Activated CD4-positive, alpha-beta T cell treated with anti-CD3 and anti-CD28 coated beads for 48 hours (primary cell): Measurements from ENCODE around the gene ZNF155.
"Not testable (repeated sequence)": the region's sequence is repeated elsewhere in the genome, so short reads cannot be mapped to it uniquely, and the experiment has no call there.

Source experiments
- DNase-seq: peaks from one replicate; pipeline ENCODE4 v3.0.0-alpha.2; 2020

ZNF155 gene

DNA sequence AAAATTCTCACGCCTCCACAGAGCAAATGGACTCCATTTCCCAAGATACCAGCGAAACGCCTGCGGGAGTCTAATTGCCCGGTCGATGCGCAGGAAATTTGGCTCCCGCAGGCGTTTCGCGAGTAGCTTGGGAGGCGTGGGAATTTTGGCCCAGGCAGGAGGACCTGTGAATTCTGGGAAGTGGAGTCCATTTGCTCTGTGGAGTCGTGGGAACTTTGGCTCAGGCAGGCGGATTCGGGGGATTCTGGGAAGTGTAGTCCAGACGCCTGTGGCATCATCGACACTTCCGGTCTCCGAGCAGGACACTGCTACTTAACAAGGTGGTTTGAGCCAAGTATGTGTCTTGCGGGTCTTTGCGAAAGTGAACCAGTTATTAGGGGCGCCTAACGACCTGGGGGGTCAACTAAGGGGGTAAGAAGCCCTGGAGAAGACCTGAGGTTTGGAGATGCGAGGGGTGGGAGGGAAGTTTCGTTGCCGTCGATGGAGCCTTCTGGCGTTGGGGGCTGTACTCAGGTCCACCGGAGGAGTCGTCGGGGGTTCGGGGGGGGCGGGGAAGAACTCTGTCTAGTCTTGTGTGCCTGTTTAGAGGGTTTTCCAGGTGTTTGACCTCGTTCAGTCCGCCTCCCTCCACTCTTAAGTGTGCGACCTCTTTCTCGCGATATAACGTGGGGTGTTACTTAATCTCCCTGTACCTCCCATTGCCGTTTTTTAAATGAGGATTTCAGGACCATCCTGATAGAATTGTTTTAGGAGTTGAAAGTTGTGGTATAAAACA, at the start of gene ZNF155:
TSS of gene ZNF155 (plus strand) at position 277 of the 775 bp plus-strand sequence. CDS start 4,356 bp downstream, outside the sequence.
- peak; percentile 78 for DNase-seq

DNA sequence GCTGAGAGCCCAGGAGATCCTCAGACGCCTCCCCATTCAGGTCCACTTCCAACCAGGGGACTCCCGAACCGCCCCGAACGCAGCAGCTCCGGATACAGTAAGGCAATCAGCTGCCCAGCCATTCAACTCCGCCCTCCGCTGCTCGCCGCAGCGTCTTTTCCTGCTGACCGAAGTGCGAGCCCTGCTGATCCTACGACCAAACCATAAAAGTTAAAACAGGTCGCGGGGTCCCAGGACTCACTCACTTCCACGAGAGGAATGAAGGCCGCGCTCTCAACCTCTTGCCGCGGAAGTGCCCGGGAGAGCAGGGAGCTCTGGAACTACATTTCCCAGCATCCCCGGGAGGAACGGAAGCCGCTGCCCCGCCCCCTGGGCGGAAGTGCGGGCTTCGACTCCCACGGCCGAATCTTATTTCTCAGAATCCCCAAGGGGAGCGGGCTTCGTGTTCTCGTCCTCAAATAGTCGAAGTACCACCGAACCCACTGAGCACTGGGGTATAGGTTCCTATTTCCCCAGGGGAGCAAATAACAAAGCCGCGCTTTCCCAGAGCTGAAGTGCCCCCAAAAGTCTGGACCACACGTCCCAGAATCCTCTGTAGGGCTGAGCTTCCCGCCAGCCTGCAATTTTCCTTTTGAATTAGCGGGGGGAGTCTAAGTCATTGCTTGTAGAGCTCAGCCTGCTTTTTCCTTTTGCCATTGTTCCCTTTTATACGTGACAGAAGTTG, 48.8 kb upstream of the ZNF155 start, which contains the start of gene ZNF45:
TSS of gene ZNF45 (minus strand) at position 298 of the 724 bp plus-strand sequence. CDS start 13,097 bp downstream, outside the sequence.
- DNase-seq = peak; percentile 92

DNA sequence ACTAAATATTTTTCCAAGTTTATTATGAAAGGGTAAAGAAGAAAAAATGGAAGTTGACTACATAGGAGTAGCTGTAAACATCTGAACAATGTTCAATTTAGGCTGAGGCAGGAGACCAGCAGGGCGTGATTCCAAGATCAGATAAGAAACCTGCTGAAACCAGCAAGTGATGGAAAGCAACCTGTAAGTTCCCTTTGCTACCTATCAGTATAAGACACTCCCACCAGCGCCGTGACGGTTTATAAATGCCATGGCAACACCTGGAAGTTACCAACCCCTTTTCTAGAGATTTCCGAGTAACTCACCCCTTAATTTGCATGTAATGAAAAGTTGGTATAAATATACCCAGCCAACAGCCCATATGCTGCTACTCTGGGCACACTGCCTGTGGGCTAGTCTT, 47.8 kb upstream of the ZNF155 start:
- no peak for DNase-seq

DNA sequence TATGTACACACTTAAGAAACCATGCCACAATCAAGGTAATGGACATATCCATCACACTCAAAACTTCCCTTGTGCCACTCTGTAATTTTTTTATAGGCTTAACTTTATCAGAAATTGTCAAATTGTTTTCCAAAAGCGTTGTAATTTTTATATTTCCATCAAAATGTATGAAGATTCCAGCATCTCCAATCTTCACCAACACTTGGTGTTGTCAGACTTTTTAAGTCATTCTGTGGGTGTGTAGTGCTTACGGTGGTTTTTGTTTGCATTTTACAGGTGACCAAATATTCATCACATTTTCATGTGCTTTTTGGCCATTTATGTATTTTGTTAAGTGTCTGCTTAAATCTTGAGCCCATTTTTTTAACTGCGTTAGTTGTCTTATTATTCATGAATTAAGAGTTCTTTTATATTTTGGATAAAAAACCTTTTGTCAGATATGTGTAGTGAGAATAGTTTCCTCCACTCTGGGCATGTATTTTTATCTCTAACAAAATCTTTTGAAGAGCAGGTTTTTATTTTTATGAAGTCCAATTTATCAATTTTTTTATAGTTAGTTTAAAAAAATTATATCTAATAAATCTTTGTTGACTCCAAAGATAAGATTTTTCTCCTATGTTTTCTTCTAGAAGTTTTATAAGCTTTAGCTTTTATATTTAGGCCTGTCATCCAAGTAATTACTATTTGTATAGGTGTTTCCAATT, 44.3 kb upstream of the ZNF155 start:
- no peak for DNase-seq

DNA sequence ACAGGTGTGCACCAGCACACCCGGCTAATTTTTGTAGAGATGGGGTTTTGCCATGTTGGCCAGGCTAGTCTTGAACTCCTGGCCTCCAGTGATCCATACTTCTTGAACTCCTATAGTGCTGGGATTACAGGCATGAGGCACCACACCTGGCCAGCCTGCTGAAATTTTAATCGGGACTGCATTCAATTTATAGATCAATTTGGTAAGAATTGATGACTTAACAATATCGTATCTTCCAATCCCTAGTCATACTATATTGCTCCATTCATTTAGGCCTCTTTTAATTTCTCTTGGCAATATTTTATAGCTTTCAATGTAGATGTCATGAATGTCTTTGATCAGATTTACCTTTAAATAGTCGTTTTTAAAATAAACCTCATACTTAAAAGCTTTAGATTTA, 43.3 kb upstream of the ZNF155 start:
- DNase-seq = no peak

DNA sequence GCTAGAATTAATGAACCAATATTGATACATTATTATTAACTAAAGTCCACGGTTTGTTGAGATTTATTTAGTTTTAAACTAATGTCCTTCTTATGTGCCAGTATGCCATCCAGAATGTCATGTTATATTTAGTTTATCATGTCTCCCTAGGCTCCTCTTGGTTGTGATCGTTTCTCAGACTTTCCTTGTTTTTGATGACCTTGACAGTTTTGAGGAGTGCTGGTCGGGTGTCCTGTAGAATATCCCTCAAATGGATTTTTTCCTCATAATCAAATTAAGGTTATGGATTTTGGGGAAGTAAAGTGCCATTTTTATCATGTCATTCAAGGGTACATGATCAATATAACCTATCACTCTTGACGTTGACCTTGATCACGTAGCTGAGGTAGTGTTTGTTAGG, 42.8 kb upstream of the ZNF155 start:
- DNase-seq = no peak

DNA sequence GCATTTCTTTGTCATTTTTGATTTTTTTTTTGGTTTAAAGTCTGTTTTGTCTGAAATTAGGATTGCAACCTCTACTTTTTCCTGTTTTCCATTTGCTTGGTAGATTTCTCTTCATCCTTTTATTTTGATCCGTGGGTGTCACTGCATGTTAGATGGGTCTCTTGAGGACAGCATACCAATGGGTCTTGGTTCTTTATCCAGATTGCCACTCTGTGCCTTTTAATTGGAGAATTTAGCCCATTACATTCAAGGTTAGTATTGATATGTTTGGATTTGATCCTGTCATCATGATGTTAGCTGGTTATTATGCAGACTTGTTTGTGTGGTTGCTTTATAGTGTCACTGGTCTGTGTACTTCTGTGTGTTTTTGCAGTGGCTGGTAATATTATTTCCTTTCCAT, 36.6 kb upstream of the ZNF155 start:
- DNase-seq = not testable (repeated sequence)

DNA sequence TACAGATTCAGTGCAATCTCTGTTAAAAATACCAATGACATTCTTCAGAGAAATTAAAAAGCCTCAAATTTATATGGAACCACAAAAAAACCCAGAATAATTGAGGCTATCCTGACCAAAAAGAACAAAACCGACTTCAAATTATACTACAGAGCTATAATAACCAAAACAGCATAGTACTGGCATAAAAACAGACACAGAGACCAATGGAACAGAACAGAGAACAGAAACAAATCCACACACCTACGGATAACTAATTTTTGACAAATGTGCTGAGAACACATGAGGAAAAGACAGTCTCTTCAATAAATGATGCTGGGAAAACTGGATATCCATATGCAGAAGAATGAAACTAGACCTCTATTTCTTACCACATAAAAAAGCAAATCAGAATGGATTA, 34.2 kb upstream of the ZNF155 start:
- not testable (repeated sequence) for DNase-seq

DNA sequence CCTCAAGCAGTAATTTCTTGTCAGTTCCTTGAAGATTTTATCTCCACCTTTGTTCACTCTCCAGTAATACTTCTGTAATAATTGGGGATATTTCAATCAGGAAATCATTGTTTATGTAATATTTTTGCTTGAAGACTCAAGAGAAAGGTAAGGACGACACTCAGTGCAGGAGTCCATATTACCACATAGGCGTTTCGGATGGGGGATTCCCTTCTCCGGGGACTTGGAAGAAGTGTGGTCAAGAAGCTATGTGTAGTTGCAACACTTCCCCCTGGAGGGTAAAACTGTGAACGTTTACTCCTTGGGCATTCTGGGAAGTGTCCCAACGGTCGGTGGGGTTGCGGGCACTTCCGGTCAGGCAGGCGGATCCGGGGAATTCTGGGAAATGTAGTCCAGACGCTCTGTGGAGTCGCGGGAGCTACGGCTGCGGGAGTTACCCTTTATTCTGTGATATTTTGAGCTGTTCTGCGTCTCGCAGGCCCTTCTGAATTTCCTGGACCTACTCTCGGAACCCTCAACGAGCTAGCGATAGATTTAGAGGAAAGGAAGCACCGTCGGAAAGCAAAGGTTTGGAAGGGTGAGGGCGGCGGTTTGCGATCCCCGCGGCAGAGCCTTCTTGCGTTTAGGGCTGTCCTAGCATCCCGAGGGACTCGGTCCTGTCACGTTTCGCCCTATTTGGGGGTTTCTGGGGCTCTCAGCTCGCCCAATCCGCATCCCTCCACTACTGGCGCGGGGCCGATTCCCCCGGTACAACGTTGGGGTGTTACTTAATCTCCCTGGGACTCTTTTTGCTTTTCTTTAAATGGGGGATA, 32.9 kb upstream of the ZNF155 start, which contains the start of gene ZNF221:
TSS of gene ZNF221 (plus strand) at position 395 of the 812 bp plus-strand sequence. CDS start 11,499 bp downstream, outside the sequence.
- DNase-seq = peak; percentile 75

DNA sequence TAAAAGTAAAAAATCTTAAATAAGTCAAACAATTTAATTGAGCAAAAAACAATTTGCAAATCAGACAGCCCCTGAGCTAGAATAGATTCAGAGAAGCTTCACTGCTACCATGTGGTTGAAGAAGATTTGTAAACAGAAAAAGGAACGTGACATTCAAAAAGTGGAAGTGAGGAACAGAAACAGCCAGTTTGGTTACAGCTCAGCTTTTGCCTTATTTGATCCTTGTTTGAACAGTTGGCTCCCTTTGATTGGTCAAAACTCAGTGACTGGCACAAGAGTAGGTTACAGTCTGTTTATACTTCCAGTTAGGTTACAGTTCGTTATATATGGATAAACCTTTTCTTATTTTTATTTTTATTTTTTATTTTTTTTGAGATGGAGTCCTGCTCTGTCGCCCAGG, 27.2 kb upstream of the ZNF155 start:
- no peak for DNase-seq

DNA sequence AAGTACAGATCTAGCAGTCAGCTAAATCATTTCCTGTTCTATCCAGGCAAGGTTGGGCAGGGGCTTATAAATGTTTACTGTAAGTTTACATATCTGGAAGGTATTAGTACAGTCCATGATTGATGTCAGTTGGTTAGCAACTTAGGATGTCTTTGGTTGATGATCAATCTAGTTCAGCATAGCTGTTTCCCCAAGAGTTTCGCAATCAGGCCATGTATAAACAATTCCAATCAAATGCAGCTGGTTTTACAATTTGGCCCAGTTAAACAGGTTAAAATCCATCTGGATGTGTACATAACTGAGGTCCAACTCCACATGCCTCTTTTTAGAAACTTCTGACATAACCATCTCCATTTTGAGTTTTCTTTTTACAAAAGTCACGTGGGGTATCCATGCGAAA, 26.1 kb upstream of the ZNF155 start:
- DNase-seq = no peak

DNA sequence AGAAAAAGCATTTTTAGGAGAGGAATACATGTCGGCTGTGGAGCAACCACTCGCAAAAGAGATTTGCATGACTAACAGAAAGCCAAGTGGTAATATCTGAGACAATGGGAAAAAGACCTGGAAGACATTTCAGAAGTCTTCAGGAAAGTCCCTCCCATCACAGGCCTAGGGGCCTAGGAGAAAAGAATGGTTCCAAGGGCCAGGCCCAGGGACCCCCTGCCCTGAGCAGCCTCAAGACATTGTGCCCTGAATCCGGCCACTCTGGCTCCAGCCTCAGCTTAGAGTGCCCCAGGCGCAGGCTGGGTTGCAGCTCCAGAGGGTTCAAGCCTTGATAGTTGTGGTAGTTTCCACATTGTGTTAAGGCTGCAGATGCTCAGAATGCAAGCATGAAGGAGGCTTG, 23.6 kb upstream of the ZNF155 start:
- DNase-seq = no peak

DNA sequence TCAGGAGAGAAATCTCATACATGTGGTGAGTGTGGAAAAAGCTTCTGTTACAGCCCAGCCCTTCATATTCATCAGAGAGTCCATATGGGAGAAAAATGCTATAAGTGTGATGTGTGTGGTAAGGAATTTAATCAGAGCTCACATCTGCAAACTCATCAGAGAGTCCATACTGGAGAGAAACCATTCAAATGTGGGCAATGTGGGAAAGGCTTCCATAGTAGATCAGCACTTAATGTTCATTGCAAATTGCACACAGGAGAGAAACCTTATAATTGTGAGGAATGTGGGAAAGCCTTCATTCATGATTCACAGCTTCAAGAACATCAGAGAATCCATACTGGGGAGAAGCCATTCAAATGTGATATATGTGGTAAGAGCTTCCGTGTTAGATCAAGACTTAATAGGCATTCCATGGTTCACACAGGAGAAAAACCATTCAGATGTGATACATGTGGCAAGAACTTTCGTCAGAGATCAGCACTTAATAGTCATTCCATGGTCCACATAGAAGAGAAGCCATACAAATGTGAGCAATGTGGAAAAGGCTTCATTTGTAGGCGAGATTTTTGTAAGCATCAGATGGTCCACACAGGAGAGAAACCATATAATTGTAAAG, 17.8 kb upstream of the ZNF155 start:
- no peak for DNase-seq

DNA sequence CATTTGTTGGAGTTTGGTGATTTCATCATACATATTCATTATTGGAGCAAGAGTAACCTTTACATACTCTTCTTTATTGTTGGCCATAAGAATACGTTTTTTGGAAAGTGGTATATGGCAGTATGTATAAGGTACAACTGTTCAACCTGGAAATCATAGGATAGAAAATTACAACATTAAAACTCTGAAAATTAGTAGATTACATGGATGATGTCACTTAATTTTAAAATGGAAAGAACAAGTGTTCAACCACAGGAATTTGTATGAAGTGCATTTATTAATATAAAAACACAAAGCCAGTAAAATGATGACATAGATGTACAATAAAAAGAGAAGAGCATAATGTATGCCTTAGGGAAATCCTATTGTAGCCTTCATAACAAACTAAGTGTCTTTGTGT, 7.3 kb upstream of the ZNF155 start:
- no peak for DNase-seq

DNA sequence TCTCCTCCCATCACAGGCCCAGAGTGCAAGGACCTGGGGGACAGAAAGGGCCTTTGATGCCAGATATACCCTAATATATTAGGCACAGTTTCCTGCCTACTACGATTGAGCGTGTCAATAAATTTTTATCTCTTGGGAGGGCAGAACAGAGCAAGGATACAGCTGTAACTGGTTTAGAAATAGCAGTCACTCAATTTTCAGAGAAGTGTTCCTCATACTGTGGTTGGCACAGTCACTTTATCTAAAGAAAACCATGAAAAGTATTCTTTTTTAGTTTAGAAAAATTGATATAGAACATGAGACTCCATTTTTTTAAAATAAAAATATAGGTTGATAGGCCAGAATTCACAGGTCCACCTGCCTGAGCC, 460 bp upstream of the ZNF155 start:
- no peak for DNase-seq

DNA sequence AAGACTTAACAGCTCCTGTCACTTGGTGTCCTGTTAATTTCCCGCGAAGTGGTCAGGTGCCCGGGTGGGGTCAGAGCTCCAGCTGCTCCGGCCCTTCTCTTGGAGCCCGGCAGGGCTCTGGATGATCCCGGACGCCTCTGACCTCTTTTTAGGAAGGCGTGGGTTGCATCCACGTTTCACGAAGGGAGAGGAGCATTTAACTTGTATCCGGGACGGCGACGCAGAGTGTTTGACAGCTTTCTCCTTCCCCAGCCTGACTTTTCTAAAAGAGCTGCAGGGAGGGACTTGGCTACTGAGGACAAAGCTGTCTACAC, 656 bp downstream of the ZNF155 start:
- DNase-seq = no peak

DNA sequence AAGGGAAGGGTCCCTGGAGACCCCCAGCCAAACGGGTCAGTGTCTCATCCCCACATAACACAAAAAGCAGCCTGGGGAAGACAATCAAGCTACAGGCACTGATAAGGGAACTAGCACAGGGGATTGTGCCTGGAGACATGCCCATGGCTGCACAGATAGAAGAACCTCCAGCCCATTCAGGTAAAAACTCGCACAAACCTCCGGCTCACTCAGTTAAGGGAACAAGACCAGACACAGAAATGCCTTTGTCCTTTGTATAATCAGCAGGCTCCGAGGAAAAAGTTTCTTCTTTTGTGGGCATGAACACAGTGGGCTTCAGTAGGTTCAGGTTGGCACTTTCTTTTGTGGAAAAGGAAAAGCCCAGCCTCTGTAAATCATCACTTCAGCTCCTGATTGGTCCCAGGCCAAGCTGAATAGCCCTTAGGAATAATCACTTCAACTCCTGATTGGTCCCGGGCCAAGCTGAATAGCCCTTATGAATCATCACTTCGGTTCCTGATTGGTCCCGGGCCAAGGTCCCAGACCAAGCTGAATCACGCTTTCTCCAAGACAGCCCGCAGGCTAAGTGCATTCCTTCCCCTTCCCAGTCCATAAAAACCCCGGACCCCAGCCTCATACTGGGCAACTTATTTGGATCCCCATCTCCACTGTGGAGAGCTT, 13.8 kb downstream of the ZNF155 start:
- no peak for DNase-seq

DNA sequence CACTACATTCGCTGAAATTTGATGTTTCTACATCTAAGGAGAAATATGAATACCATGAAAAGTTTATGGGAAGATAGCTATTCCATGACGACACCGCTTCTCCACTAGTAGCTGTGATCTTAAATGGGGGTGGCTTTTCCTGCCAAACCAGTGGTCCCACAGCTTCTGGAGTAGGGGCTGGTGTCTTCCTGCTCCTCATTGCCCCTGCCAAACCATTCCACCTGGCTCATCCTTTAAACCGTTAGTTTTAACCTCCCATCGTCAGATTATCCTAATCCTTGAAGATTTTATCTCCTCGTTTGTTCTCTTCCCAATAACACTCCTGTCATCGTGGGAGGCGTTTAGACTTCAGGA, 18.2 kb downstream of the ZNF155 start:
- DNase-seq = no peak

DNA sequence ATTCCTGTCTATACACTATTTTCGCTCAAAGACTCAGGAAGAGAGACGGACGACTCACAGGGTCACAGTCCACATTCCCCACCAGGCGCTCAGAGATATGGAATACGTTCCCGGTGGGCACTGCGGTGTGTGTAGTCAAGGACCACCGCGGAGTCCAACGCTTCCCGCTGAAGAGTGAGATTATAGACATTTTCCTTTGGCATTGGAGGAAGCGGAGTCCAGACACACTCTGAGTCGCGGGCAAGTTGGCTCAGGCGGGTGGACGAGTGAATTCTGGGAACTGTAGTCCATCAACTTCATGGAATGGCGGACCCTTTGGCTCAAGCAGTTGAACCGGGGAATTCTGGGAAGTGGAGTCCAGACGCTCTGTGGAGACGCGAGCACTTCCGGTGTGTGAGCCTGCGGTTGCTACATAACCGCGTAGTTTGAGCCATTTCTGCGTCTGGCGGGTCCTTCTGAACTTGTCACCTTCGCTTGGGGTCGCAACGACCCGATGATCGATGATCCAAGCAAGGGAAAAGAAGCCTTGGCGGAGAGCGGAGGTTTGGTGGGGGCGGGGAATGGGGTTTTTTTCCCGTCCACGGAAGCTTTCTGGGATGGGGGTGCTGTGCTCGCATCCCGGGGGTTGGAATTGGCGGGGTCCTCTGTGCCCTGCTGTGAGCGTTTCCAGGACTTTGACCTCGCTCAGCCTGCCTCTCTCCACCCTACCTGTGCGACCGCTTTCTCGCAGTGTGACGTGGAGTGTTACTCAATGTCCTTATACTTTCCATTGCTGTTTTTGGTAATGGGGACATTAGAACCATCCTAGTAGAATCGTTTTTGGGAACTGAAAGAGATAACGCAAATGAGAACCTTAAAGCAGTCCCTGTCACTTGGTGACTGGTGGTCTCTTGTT, 18.8 kb downstream of the ZNF155 start, which contains the start of gene ZNF230:
TSS of gene ZNF230 (plus strand) at position 392 of the 895 bp plus-strand sequence. CDS start 4,122 bp downstream, outside the sequence.
- DNase-seq = peak; percentile 86

DNA sequence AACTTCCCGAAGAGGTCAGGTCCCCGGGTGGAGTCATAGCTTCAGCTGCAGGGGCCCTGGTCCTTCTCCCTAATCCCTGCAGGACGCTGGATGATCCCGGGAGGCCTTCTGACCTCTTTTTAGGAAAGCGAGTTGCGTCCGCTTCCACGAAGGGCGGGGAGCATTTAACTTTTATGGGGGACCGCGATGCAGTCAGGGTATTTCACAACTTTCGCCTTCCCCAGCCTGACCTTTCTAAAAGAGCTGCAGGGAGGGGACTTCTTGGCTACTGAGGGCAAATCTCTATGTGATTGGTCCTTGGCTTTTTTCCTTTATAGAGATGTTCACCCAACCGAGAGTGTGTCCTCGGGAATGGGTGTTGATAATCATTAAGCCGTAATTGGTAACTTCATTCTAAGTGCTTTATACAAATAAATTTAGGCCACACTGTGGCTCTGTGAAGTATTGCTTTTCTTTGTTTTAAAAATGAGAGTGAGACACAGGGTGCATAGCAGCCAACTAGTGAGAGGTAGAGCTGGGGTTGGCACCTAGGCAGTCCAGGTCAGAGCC, 19.5 kb downstream of the ZNF155 start:
- DNase-seq = peak; percentile 15
